ENCODE results near the gene NEURL1. TPM values are rescaled to one million over a fixed set of nuclear protein-coding genes. Genes with fewer than 3 reads are reported as not detected.

NEURL1 gene
- total and polyA plus RNA-seq, 2 experiments from 2014 or later, result 2.3 to 4.6 TPM

GRCh38 chr10:103495321-103495720 lies 1.8 kb downstream of the NEURL1 start:
- Histone ChIP-seq H3K27me3 (peaks cover 30% of the 10 kb centered on the region), H3K9me2 (replicated peaks; ENCODE audit: insufficient read depth) (no peaks in the 10 kb centered on the region), H3K4me2 (no peak overlapping the region), H2AFZ (no peak overlapping the region), H4K20me1 (ENCODE audit: insufficient read depth, poor library complexity, severe bottlenecking) (no peaks in the 10 kb centered on the region), H3K36me3 (replicated peaks; ENCODE audit: insufficient read depth, low read depth) (no peaks in the 10 kb centered on the region), H3K27ac (no peak overlapping the region), H3K4me3 (no peak overlapping the region), H3K4me1 (ENCODE audit: insufficient read depth) (peaks cover 21% of the 10 kb centered on the region), H3K79me2 (no peaks in the 10 kb centered on the region), H3K9me3 (ENCODE audit: low read depth) (no peaks in the 10 kb centered on the region)
- DNase-seq (ENCODE audit: low spot score), result no peak
- TF ChIP-seq CTCF (IDR thresholded peaks at IDR 0.05; ENCODE audit: poor library complexity) (no peak), EZH2 (IDR thresholded peaks at IDR 0.05; ENCODE audit: borderline replicate concordance) (no peak), EZH2phosphoT487 (IDR thresholded peaks at IDR 0.05; ENCODE audit: low read depth, severe bottlenecking, unreplicated experiment) (no peak)
- WGBS (ENCODE audit: low lambda C conversion rate, missing lambda C conversion rate), result 97% methylated on average over 3 of the region's 3 CpGs

DNA sequence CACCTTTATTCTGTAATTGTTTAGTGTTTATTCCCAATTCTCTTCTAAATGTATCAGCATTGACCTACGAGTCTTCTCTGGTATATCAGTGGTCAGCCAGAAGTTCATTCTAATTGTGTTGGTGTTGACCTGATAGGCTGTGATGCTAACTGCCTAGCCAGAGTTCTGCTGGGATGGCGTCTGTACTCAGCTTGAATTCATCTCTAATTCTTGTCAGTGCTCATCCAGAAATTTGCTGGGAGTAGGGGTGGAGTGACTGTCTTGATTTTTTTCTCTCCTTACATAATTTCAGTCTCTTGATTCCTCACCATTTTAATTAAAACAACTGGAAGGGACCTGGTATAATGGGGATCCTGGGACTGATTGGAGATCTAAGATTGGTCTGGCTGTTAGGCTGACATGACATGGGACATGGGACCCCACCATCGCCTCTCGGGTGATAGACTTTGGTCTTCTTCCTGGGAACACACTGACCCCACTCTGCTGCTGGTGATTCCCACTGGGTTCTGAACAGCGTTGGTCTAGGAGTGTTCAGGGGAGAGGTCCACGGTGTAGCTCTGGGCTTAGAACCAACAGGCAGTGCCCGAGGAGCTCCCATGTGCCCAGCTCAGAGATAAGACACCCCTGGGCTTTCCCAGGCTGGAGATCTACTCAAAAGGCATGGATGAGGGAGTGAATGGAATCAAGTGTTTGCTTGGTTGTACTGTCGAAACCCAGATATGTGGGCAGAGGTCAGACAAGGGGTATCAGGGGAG lies 3.8 kb downstream of the NEURL1 start:
- WGBS (ENCODE audit: low lambda C conversion rate, missing lambda C conversion rate), result 87% methylated on average over 8 of the region's 8 CpGs
- Histone ChIP-seq H3K9me3 (ENCODE audit: low read depth) (no peaks in the 10 kb centered on the region), H3K4me3 (no peak overlapping the region), H3K79me2 (no peaks in the 10 kb centered on the region), H3K4me2 (no peak overlapping the region), H4K20me1 (ENCODE audit: insufficient read depth, poor library complexity, severe bottlenecking) (no peaks in the 10 kb centered on the region), H3K4me1 (ENCODE audit: insufficient read depth) (peaks cover 10% of the 10 kb centered on the region), H3K36me3 (replicated peaks; ENCODE audit: insufficient read depth, low read depth) (no peaks in the 10 kb centered on the region), H3K27me3 (peaks cover 30% of the 10 kb centered on the region), H3K27ac (no peak overlapping the region), H3K9me2 (replicated peaks; ENCODE audit: insufficient read depth) (no peaks in the 10 kb centered on the region), H2AFZ (no peak overlapping the region)
- DNase-seq (ENCODE audit: low spot score), result no peak
- TF ChIP-seq CTCF (IDR thresholded peaks at IDR 0.05; ENCODE audit: poor library complexity), result no peak

- Histone ChIP-seq H3K9me2 (replicated peaks; ENCODE audit: insufficient read depth) (no peaks in the 10 kb centered on the region), H3K36me3 (replicated peaks; ENCODE audit: insufficient read depth, low read depth) (no peaks in the 10 kb centered on the region), H3K27me3 (peaks cover 30% of the 10 kb centered on the region), H3K4me2 (no peak overlapping the region), H4K20me1 (ENCODE audit: insufficient read depth, poor library complexity, severe bottlenecking) (no peaks in the 10 kb centered on the region), H3K4me3 (no peak overlapping the region), H3K27ac (no peak overlapping the region), H3K9me3 (ENCODE audit: low read depth) (no peaks in the 10 kb centered on the region), H3K79me2 (no peaks in the 10 kb centered on the region), H2AFZ (no peak overlapping the region), H3K4me1 (ENCODE audit: insufficient read depth) (no peaks in the 10 kb centered on the region)
- TF ChIP-seq EZH2phosphoT487 (IDR thresholded peaks at IDR 0.05; ENCODE audit: low read depth, severe bottlenecking, unreplicated experiment), result no peak
- no peak for TF ChIP-seq CTCF (IDR thresholded peaks at IDR 0.05; ENCODE audit: poor library complexity)
- TF ChIP-seq EZH2 (IDR thresholded peaks at IDR 0.05; ENCODE audit: borderline replicate concordance), result no peak
- WGBS (ENCODE audit: low lambda C conversion rate, missing lambda C conversion rate), result 85% methylated on average over 5 of the region's 5 CpGs
- DNase-seq (ENCODE audit: low spot score), result no peak
Observed at GRCh38 chr10:103498936-103499638, 5.6 kb downstream of the NEURL1 start.

Measured in hepatocyte (in vitro differentiated cells).